Activated T-cell treated with anti-CD3 and anti-CD28 coated beads, Interleukin-2, amount 50 U/mL, for 1 hour (primary cell): ENCODE results near the gene ANGPTL2.

Experiments used
- DNase-seq: peaks from one replicate; pipeline ENCODE4 v3.0.0-alpha.2; 2020

Gene ANGPTL2

DNA sequence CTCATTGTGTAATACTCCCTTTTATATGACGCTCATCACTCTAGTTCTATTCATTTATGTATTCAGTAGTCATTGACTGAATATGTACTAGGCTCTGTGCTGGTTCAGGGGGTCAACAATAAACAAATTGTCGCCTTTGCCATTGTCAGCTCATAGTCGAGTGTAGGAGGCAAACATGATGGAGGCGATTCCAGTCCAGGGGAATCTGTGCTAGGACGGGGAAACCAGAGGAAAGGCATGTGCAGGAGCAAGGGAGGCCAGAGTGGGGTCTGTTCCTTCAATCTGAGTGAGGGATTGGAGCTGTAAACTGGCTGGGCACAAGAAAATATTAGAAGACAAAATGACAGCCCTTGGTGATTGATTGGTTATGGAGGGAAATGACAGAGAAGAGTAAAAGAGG lies 83.9 kb downstream of the ANGPTL2 start:
- no peak for DNase-seq
